ENCODE measurements around the gene NCOA1. TPM values are rescaled to one million over a fixed set of nuclear protein-coding genes. Genes with fewer than 3 reads are reported as not detected.

Gene NCOA1
- polyA plus RNA-seq, 1 donor (not counting 4 experiments of a cell fraction or from before 2014, with no cell fraction given) = 5.0 TPM

DNA sequence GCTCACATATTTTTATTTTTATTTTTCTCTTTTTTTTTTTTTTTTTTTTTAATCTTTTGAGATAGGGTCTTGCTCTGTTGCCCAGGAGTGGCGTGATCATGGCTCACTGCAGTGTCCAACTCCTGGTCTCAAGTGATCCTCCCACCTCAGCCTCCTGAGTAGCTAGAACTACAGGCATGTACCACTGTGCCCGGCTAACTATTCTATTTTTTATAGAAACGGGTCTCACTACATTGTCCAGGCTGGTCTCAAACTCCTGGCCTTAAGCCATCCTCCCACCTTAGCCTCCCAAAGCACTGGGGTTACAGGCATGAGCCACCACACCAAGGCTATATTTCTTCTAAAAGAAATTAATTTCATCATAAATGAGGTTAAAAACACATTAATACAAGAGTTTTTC is 256.2 kb downstream of the NCOA1 start:
- H3K9ac ChIP-seq (ENCODE audit: control insufficient read depth, extremely low read depth, insufficient read depth, low read length) = no peak overlapping the region
- no peaks in the 10 kb centered on the region for H4K20me1 ChIP-seq (ENCODE audit: control insufficient read depth, extremely low read depth, insufficient read depth, low read length)
- no peak overlapping the region for H3K4me3 ChIP-seq (ENCODE audit: control insufficient read depth in 2 of 3, extremely low read depth in 1 of 3, insufficient read depth in 2 of 3, low read depth in 1 of 3, low read length in 3 of 3)
- H3K36me3 ChIP-seq (ENCODE audit: control insufficient read depth in 2 of 2, extremely low read depth in 1 of 2, insufficient read depth in 2 of 2, low read length in 2 of 2) = no peaks in the 10 kb centered on the region
- H3K27me3 ChIP-seq (ENCODE audit: control insufficient read depth, extremely low read depth, insufficient read depth, low read length) = no peaks in the 10 kb centered on the region
- H3K4me1 ChIP-seq (ENCODE audit: control insufficient read depth, extremely low read depth, insufficient read depth, low read length) = no peaks in the 10 kb centered on the region
- no peaks in the 10 kb centered on the region for H3K9me3 ChIP-seq (ENCODE audit: control insufficient read depth, low read depth, low read length)
- no peaks in the 10 kb centered on the region for H3K79me2 ChIP-seq (ENCODE audit: control insufficient read depth, insufficient read depth, low read length)
- H3K9me1 ChIP-seq (ENCODE audit: control insufficient read depth, extremely low read depth, insufficient read depth, low read length) = no peaks in the 10 kb centered on the region
- dilution Hi-C loops (cut with MboI; ENCODE audit: extremely low pct_ligation_motif_present, low sequenced_read_pairs) = no loop called here
- FAIRE-seq (no peak), DNase-seq (ENCODE audit: low read depth, low spot score) (no peak)
- TF ChIP-seq, protein P1, sequence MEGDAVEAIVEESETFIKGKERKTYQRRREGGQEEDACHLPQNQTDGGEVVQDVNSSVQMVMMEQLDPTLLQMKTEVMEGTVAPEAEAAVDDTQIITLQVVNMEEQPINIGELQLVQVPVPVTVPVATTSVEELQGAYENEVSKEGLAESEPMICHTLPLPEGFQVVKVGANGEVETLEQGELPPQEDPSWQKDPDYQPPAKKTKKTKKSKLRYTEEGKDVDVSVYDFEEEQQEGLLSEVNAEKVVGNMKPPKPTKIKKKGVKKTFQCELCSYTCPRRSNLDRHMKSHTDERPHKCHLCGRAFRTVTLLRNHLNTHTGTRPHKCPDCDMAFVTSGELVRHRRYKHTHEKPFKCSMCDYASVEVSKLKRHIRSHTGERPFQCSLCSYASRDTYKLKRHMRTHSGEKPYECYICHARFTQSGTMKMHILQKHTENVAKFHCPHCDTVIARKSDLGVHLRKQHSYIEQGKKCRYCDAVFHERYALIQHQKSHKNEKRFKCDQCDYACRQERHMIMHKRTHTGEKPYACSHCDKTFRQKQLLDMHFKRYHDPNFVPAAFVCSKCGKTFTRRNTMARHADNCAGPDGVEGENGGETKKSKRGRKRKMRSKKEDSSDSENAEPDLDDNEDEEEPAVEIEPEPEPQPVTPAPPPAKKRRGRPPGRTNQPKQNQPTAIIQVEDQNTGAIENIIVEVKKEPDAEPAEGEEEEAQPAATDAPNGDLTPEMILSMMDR (optimal IDR thresholded peaks at IDR 0.05 in 1 of 3, IDR thresholded peaks at IDR 0.05 in 1 of 3, conservative IDR thresholded peaks at IDR 0.05 in 1 of 3; ENCODE audit: extremely low read depth in 1 of 3, insufficient read depth in 2 of 3, low read length in 3 of 3) = no peak
- no peak for TF ChIP-seq EZH2 (IDR thresholded peaks at IDR 0.05; ENCODE audit: low read length)
- no peak overlapping the region for H3K27ac ChIP-seq (ENCODE audit: control insufficient read depth, insufficient read depth, low read length)
- no peak overlapping the region for H2AFZ ChIP-seq (ENCODE audit: control insufficient read depth, low read length)
- H3K4me2 ChIP-seq (ENCODE audit: control insufficient read depth, extremely low read depth, insufficient read depth, low read depth, low read length) = no peak overlapping the region

DNA sequence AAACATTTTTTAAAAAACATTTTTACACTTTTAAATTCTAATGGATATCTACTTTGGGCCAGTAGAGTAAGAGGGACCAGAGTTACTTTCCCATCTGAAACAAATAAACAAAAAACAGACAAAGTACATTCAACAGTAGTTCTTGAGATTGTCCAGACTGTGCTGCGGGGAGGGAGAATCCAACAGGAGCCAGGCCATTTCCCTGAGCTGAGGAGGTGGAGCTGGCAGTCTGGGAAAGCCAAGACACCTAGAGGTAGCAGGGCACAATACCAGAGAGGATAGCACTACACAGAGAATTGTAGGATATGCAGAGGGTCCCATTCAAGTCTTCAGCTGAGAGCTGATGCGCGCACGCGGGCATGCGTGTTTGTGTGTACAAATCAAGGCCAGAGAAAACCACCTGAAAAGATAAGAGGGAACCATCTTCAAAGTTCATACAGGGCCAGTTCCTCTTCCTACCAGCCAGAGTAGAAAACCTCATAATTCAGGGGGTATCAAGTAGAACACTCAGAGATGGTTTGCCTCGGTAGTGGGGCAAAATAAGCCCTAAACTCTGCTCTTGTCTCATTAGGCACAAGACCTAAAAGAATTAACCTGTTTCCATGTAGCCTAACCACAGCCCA is 258.1 kb downstream of the NCOA1 start:
- FAIRE-seq = no peak
- Histone ChIP-seq H3K27ac (ENCODE audit: control insufficient read depth, insufficient read depth, low read length) (no peak overlapping the region), H3K4me1 (ENCODE audit: control insufficient read depth, extremely low read depth, insufficient read depth, low read length) (no peaks in the 10 kb centered on the region), H3K9ac (ENCODE audit: control insufficient read depth, extremely low read depth, insufficient read depth, low read length) (no peak overlapping the region), H2AFZ (ENCODE audit: control insufficient read depth, low read length) (no peak overlapping the region), H3K4me2 (ENCODE audit: control insufficient read depth, extremely low read depth, insufficient read depth, low read depth, low read length) (no peak overlapping the region), H3K36me3 (ENCODE audit: control insufficient read depth in 2 of 2, extremely low read depth in 1 of 2, insufficient read depth in 2 of 2, low read length in 2 of 2) (no peaks in the 10 kb centered on the region), H3K4me3 (ENCODE audit: control insufficient read depth in 2 of 3, extremely low read depth in 1 of 3, insufficient read depth in 2 of 3, low read depth in 1 of 3, low read length in 3 of 3) (no peak overlapping the region), H4K20me1 (ENCODE audit: control insufficient read depth, extremely low read depth, insufficient read depth, low read length) (no peaks in the 10 kb centered on the region), H3K79me2 (ENCODE audit: control insufficient read depth, insufficient read depth, low read length) (no peaks in the 10 kb centered on the region), H3K27me3 (ENCODE audit: control insufficient read depth, extremely low read depth, insufficient read depth, low read length) (no peaks in the 10 kb centered on the region), H3K9me3 (ENCODE audit: control insufficient read depth, low read depth, low read length) (no peaks in the 10 kb centered on the region), H3K9me1 (ENCODE audit: control insufficient read depth, extremely low read depth, insufficient read depth, low read length) (no peaks in the 10 kb centered on the region)
- dilution Hi-C loops (cut with MboI; ENCODE audit: extremely low pct_ligation_motif_present, low sequenced_read_pairs) = no loop called here
- TF ChIP-seq EZH2 (IDR thresholded peaks at IDR 0.05; ENCODE audit: low read length) = no peak
- TF ChIP-seq, protein P1 (optimal IDR thresholded peaks at IDR 0.05 in 1 of 3, IDR thresholded peaks at IDR 0.05 in 1 of 3, conservative IDR thresholded peaks at IDR 0.05 in 1 of 3; ENCODE audit: extremely low read depth in 1 of 3, insufficient read depth in 2 of 3, low read length in 3 of 3) = no peak
- no peak for DNase-seq (ENCODE audit: low read depth, low spot score)

Measured in keratinocyte (primary cell).